ENCODE measurements around the gene AGRP.

DNA sequence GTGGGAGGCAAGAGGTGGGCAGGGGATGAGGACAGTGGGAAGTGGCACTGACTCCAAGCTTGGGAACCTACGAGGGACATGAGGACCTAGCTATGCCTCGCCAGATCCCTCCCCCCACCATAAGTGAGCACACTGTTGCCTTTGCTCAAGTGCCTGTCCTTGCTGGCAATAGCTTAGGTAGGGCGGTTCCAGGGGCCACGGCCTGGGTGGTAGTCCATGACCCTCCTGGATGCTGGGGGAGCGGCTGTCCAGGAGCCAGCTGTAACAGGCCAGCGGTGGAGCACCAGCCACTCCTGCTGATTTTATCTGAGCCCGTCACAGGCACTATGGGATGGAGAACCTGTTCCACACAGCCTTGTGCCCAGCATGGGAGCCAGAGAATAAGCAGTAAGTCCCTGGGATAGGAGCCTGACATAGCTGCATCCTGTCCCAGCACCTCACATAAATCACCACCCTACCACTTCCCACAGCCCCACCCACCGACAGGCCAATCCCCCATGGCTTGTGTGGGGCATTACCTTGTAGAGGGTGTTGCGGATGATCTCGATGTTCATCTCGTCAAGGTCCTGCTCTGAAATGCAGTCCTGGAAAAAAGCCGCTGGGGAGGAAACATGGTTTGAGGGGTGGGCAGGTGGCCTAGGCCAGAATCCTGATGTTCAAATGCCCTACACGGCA lies 40.6 kb downstream of the AGRP start:
- TF ChIP-seq, protein P1, sequence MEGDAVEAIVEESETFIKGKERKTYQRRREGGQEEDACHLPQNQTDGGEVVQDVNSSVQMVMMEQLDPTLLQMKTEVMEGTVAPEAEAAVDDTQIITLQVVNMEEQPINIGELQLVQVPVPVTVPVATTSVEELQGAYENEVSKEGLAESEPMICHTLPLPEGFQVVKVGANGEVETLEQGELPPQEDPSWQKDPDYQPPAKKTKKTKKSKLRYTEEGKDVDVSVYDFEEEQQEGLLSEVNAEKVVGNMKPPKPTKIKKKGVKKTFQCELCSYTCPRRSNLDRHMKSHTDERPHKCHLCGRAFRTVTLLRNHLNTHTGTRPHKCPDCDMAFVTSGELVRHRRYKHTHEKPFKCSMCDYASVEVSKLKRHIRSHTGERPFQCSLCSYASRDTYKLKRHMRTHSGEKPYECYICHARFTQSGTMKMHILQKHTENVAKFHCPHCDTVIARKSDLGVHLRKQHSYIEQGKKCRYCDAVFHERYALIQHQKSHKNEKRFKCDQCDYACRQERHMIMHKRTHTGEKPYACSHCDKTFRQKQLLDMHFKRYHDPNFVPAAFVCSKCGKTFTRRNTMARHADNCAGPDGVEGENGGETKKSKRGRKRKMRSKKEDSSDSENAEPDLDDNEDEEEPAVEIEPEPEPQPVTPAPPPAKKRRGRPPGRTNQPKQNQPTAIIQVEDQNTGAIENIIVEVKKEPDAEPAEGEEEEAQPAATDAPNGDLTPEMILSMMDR (IDR thresholded peaks at IDR 0.05; ENCODE audit: insufficient read depth, low read length) = no peak
- no peak for TF ChIP-seq POLR2AphosphoS5 (IDR thresholded peaks at IDR 0.05; ENCODE audit: low read depth)
- TF ChIP-seq, protein P2, sequence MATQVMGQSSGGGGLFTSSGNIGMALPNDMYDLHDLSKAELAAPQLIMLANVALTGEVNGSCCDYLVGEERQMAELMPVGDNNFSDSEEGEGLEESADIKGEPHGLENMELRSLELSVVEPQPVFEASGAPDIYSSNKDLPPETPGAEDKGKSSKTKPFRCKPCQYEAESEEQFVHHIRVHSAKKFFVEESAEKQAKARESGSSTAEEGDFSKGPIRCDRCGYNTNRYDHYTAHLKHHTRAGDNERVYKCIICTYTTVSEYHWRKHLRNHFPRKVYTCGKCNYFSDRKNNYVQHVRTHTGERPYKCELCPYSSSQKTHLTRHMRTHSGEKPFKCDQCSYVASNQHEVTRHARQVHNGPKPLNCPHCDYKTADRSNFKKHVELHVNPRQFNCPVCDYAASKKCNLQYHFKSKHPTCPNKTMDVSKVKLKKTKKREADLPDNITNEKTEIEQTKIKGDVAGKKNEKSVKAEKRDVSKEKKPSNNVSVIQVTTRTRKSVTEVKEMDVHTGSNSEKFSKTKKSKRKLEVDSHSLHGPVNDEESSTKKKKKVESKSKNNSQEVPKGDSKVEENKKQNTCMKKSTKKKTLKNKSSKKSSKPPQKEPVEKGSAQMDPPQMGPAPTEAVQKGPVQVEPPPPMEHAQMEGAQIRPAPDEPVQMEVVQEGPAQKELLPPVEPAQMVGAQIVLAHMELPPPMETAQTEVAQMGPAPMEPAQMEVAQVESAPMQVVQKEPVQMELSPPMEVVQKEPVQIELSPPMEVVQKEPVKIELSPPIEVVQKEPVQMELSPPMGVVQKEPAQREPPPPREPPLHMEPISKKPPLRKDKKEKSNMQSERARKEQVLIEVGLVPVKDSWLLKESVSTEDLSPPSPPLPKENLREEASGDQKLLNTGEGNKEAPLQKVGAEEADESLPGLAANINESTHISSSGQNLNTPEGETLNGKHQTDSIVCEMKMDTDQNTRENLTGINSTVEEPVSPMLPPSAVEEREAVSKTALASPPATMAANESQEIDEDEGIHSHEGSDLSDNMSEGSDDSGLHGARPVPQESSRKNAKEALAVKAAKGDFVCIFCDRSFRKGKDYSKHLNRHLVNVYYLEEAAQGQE (IDR thresholded peaks at IDR 0.05; ENCODE audit: insufficient replicate concordance, low read depth) = no peak
- no peak for TF ChIP-seq GABPA (IDR thresholded peaks at IDR 0.05; ENCODE audit: low read depth)
